ENCODE data around the gene DCDC1. TPM values are rescaled to one million over a fixed set of nuclear protein-coding genes. Genes with fewer than 3 reads are reported as not detected.

DCDC1 gene
- total and polyA plus RNA-seq, 9 of the 15 experiments (the other 6 are each of a cell fraction or from before 2014, with no cell fraction given) = 0.05 to 0.18 (median 0.08) TPM; not detected in 3

- TF ChIP-seq, protein P1, sequence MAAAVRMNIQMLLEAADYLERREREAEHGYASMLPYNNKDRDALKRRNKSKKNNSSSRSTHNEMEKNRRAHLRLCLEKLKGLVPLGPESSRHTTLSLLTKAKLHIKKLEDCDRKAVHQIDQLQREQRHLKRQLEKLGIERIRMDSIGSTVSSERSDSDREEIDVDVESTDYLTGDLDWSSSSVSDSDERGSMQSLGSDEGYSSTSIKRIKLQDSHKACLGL (CRISPR knock-in tag; IDR thresholded peaks at IDR 0.05; ENCODE audit: borderline replicate concordance, poor library complexity, severe bottlenecking) = no peak
- TF ChIP-seq RNF2 (IDR thresholded peaks at IDR 0.05) (no peak), KDM5B (IDR thresholded peaks at IDR 0.05; ENCODE audit: insufficient replicate concordance, low read depth, low read length) (no peak), BACH1 (tag; IDR thresholded peaks at IDR 0.05) (no peak), ELF1 (tag; IDR thresholded peaks at IDR 0.05) (no peak), NR0B1 (IDR thresholded peaks at IDR 0.05; ENCODE audit: partially characterized antibody) (no peak), COPS2 (conservative IDR thresholded peaks at IDR 0.05) (no peak), ZNF384 (IDR thresholded peaks at IDR 0.05; ENCODE audit: low read depth, low read length) (no peak), ZNF551 (CRISPR knock-in tag; IDR thresholded peaks at IDR 0.05) (no peak), RBM25 (IDR thresholded peaks at IDR 0.05; ENCODE audit: low read depth, low read length, severe bottlenecking) (no peak)
- TF ChIP-seq, protein P2, sequence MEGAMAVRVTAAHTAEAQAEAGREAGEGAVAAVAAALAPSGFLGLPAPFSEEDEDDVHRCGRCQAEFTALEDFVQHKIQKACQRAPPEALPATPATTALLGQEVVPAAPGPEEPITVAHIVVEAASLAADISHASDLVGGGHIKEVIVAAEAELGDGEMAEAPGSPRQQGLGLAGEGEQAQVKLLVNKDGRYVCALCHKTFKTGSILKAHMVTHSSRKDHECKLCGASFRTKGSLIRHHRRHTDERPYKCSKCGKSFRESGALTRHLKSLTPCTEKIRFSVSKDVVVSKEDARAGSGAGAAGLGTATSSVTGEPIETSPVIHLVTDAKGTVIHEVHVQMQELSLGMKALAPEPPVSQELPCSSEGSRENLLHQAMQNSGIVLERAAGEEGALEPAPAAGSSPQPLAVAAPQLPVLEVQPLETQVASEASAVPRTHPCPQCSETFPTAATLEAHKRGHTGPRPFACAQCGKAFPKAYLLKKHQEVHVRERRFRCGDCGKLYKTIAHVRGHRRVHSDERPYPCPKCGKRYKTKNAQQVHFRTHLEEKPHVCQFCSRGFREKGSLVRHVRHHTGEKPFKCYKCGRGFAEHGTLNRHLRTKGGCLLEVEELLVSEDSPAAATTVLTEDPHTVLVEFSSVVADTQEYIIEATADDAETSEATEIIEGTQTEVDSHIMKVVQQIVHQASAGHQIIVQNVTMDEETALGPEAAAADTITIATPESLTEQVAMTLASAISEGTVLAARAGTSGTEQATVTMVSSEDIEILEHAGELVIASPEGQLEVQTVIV (CRISPR knock-in tag; IDR thresholded peaks at IDR 0.05; ENCODE audit: borderline replicate concordance) = no peak
Observed at GRCh38 chr11:30967579-30967978, 402.0 kb downstream of the DCDC1 start (continued).

Data from K562 (cell line).